Activated naive CD4-positive, alpha-beta T cell treated with Interleukin-2 at 50 U/mL for 16 hours (primary cell): ENCODE measurements around the gene ATG10.
A peak's percentile ranks its signal among the peaks of the same experiment; 100 is the strongest.

Experiments used
- DNase-seq: peaks from one replicate; pipeline ENCODE4 v3.0.0-alpha.2; 2020

The ATG10 gene

GRCh38 chr5:82168294-82168693 lies 196.5 kb downstream of the ATG10 start:
- no peak for DNase-seq

DNA sequence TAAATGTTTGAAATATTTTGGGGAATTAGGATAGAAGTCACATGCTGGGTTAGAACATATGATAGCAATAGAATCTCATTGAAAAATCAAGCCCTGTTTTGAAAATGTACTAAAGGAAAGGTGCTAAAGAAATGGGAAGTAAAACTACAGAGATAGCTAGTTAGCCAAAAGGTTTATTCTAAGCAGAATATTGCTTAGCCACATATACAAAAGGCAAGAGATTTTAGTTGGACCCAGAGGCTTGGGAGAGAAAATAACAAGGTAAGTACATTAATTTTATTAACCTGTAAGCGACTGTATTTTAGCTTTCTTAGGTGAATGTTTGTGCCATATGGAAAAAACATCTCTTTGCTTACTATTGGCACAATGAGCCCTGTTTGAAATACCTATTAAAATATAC lies 198.1 kb downstream of the ATG10 start:
- DNase-seq = no peak

DNA sequence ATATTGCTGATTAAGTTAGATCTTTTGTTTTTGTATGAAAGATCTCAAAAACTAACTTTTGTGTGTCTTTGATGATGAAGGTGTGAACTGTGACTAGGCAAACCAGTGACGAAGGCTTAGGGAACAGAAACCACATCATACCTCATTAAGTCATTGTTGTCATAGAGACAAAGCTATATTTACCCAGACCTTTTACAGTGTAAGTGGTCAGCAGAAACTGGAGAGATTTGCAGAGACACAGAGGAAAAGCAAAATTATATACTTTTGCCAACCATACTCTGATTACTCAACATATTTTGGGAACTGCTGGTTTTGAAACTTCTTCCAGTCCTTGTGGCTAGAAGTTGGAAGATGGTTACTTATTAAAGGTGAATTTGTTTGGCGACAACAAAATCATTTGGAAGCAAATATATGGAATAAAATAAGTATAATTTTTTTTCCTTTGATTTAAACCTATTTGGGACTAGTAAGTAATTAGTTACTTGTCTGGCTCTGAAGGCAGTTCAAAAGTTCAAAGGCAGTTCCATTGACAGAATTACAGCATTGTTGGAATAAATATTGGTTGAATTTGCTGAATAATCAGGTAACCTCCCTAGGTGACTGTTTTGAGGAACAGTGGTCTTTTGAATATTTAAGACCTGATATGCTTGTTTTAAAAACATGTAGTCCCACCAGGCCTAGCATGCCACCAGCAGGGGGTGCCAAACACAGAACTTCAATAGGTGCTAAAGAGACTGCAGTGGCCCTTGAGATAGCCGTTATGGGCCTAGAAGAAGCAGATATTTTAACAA lies 202.5 kb downstream of the ATG10 start:
- peak; percentile 60 for DNase-seq

GRCh38 chr5:82174919-82175219 lies 203.0 kb downstream of the ATG10 start:
- no peak for DNase-seq

DNA sequence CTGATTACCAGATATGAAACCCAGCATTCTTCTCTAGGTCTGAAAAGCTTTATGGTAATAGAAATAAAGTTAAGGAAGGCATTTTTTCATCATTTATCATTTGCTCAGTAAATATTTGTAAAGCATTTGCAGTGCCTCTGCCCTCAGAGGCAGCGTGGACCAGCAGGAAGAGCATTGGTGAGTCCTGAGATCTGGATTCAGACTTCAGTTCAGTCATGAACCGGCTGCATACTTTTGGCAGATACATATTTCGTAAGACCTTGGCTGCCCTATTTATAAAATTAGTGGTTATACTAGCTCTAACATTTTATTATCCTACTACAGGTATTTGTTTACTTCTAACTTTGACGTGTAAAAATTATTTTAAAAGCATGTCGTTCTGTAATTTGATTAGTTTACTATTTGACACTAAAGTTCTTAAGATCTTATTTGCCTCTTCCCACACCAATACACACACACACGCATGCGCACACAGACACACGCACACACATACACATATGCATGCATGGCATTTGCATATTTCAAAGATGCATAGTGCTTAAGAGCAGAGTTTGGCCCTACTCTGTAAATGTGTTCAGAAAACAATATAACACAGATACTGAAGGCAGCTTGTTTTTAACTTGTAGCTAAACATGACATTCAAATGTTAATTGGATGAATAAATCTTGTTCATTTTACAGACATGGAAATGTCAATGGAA lies 204.4 kb downstream of the ATG10 start:
- DNase-seq = no peak

GRCh38 chr5:82178378-82178777 lies 206.6 kb downstream of the ATG10 start:
- DNase-seq = no peak

GRCh38 chr5:82182662-82183061 lies 210.8 kb downstream of the ATG10 start:
- DNase-seq = no peak

DNA sequence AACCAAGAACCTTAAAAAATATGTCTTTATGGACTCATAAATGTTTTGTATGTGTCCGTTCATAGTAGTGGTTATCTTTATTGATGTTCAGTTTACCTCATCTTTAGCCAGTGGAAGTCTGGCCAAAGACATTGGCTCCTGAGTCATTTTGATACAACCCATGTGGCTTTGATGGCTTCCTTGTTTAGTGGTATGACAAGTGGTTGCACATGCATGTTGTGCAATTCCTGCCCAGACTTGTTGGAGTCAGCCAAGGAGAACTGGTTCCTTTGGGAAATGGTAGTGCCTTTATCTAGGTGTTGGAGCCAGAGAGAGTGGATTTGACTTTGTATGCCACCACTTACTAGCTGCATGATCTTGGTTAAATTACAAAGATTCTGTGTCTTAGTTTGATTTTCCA lies 212.0 kb downstream of the ATG10 start:
- DNase-seq = no peak

DNA sequence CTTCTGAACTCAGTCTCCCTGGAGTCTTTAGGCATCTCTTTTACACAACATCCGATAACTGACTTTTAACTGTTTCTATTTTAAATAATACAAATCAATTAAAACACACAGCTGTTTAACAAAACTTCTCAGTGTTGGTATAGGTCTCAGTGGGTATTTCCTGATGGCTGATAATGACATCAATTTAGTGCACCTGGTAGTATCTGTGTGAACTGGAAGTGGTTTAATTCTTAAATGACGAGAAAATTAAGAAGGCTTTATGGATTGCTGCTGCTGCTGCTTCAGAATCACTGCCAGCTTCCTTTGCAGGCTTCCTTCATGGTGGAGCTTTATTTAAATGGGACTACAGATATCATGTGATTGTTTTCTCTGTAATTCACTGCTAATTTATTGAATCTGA lies 214.0 kb downstream of the ATG10 start:
- no peak for DNase-seq

DNA sequence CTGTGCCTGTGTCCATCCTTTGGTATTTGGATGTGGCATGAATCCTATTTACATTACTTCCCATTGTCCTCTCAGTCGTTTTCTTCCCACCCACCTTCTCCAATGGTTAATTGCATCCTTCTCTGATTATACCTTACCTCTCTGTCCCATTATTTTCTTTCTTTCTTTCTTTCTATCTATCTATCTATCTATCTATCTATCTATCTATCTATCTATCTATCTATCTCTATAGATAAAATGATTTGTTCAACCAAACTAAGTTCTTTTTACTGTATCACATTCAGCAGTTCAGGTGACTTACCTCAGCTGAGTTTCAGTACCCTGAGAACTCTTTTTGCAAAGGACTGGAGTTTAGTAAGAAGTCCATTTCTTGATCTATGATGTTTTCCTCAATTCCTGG lies 225.7 kb downstream of the ATG10 start:
- no peak for DNase-seq

GRCh38 chr5:82204567-82204966 lies 232.7 kb downstream of the ATG10 start:
- no peak for DNase-seq

- DNase-seq = no peak
Observed at GRCh38 chr5:82205005-82205404, 233.2 kb downstream of the ATG10 start.

DNA sequence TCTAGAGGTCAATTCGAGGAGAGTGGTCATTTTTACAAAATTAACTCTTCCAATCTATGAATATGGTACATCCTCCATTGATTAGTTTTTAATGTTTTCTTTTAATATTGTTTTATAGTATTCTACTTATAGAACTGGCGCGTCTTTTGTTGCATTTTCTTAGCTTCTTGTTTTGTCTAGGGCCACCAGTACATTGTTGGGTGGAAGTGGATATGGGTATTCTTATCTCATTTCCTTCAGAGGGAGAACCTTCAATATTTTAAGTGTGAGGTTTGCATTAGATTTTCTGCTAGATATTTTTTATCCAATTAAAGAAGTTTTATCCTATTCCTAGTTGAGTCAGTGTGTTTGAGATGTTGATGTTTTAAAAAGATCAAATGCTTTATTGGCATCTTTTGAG lies 236.5 kb downstream of the ATG10 start:
- DNase-seq = no peak

DNA sequence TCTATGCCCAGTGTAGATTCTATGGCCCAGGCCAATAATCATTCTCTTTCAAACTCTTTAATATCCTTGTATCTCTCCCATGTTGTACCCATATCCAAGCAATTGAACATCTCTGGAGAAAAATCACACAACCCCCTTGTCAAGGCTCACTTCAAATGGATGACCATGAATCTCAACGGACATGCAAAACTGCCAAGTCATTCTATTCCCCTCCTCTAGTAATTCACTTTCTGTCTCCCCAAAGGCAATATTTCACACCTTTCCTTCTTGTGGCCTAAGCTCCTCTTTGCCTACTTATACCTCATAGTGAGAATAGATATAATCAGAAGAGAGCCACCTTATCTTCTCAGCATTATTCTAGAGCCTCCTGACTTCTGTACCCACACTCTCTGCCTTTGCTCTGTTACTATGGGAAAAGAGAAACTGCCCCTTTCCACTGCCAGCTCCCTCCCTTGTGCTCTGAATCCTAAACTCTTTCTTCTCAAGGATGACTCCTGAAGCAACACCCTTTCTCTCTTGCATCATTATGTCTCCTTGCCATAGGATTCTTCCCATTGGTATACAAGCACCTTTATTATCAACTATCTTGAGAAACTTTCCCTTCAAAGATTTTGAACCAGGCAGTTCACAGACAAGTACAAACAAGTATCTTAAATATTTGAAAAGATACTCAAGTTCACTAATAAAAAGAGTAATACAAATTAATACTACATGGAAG lies 240.2 kb downstream of the ATG10 start:
- DNase-seq = no peak

DNA sequence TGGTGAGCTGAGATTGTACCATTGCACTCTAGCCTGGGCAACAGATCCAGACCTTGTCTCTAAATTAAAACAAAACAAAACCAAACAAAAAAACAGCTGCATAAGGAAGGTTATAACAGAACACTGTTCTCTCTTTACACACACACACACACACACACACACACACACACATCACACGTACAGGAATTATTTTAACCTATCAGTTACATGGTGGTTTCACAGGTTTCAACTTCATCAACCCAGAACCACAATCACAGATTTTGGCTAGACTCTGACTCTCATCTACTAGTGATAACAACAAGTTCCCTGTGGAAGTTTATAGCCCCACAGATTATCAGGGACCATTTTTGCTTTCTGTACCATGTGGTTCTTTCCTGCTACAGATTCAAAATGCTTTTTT lies 246.1 kb downstream of the ATG10 start:
- DNase-seq = no peak

DNA sequence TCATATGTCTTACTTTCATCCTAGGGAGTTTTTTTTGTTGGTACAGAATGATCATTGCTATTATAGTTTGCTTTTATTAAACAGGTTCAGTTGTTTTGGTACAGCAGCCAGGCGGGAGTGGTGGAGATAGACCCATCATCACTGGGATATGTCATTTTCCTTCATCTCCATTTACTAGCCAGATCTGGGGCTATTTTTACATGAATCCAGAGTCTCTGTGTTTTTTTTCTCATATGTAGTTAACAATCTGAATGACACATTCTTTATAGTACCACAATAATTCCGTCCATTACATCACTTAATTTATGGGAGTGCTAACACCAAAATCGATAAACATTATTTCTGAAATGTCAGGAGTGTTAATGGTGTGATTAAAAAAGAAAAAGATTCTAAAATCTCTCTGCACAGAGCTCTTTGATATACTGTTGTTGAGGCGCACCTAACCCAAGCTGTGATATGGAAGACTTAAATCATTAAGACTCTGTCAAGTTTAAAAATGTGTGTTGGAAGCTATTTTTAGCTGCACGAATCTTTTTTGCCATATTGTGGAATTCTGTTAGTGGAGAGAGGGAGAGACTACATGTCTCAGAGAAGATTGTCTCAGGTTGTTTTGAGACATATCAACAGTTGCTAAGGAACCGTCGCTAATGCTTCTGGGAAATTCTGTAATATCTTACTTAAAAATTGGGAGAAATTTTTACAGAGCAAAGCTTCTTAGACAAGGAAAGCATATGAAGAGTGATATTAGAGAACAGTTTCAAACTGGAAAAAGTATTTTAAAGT lies 246.7 kb downstream of the ATG10 start:
- no peak for DNase-seq

DNA sequence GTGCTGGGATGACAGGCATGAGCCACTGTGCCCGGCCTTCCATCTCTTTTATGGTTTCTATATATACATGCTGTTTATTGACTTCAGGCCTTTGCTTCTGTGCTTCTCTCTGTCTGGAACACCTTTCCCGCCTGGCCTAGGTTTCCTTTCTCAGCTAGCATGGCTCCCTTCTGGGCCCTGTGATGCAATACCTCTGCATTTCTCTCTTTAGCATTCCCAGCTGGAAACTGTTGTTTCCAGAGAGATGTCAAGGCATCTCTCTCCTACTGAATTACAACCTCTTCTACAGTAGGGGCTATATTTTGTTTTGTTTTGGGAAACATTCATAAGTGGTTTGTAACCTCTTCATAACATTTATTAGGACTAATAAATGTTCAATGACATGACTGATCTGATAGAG lies 249.2 kb downstream of the ATG10 start:
- no peak for DNase-seq

- DNase-seq = no peak
Observed at GRCh38 chr5:82222597-82223574, 251.1 kb downstream of the ATG10 start.

DNA sequence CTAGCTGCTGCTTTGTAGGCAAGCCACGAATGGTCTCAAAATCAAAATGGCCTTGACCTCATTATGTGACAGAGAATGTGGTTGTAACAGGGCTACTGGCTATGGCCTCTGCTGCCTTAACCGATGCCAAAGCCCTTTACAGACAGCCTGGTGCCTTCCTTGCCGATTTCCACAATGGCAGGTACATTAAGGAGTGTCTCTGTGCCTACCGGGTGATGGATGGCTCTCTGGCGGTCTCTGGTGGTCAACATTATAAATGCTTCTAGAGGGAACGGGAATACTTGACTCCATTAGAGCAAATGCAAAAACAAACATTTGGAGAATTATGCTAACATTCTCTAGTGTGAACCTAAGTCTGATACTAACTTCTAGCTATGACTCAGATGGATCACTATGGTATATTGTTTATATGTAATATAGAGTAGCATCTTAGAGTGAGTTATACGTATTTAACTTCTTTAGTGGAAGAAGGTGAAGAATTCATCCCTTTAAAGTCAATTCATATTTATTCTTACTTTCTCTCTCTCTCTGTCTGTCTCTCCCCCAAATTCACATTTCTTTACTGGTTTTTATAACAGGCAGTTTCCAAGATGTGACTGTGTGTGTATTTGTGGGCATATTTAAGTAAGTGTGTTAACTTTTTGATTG lies 253.8 kb downstream of the ATG10 start:
- DNase-seq = peak; percentile 57

- DNase-seq = no peak
Observed at GRCh38 chr5:82234885-82235284, 263.1 kb downstream of the ATG10 start.

DNA sequence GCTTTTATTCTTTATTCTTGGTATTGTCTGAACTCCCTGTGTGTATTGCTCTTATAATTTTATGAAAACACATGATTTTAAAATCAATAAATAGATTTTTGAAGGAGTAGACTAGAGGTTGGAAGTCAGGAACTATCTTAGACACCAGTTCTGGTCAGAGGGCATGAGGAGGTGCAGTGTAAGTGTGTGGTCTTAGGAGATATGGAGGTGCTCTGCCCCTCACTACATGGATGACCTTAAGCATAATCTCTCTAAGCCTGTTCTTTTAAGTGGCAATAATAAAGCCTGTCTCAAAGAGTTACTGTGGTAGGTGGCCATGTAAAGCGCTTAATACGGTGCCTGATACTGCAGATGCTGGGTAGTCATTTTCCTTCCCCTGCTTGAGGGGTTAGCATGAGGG lies 272.3 kb downstream of the ATG10 start:
- DNase-seq = no peak
